Stimulated activated CD4-positive, alpha-beta T cell treated with anti-CD3 and anti-CD28 coated beads, Interleukin-1b, Interleukin-23, amount 100 ng/mL, for 48 hours (primary cell): ENCODE measurements around the gene COPZ1.

Experiments used
- DNase-seq: peaks from one replicate; pipeline ENCODE4 v3.0.0-alpha.2; 2020

COPZ1 gene

DNA sequence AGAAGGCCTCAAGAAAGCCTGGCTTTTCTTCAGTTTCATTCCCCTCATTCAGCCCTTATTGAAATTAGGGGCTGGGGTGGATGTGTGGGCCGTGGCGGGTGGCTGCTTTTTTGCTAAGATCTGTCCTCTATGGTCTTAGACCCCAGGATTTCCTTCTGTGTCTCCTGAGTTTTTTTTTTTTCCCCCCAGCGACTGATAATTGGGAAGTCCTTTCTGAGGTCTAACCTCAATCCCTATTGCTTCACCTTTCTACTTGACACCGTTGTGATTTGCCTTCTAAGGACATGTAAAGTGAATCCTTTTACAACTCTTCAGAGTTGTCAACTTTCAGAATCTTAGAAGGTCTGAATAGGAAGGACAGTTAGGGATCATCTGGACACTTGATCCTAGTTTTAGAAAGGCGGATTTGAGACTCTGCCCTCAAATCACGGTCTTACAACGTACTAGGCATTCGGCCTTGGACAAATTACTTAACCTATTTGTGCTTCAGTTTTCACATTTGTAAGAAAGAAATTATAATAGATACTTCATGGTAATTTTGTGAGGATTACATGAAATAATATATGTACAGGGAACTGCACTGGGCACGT is 34.9 kb downstream of the COPZ1 start:
- no peak for DNase-seq

DNA sequence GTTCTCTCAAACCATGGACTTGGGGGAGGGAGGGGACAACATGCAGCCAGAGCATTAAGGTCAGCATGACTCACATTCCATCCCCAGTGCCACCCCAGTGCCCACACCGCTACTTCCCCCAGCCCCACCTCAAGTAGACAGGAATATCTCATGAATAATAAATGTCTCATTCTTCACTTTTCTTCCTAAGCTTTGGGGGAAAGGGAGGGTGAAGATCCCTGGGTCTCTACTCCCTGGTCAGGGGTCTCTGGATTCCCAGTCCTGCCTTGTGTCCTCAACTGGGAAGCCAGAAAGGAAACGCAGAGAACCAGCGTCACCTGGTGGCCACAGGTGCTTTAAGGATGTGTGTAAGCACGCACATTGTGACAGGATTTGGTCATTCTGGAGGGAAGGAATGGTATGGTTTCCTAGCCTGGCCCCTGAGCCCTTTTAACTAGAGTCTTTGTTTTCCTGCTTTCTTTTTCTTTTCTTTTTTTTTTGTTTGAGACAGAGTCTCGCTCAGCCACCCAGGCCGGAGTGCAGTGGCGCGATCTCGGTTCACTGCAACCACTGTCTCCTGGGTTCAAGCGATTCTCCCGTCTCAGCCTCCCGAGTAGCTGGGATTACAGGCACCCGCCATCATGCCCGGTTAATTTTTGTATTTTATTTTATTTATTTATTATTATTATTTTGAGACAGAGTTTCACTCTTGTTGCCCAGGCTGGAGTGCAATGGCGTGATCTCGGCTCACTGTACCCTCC is 36.0 kb downstream of the COPZ1 start:
- peak; percentile 43 for DNase-seq

DNA sequence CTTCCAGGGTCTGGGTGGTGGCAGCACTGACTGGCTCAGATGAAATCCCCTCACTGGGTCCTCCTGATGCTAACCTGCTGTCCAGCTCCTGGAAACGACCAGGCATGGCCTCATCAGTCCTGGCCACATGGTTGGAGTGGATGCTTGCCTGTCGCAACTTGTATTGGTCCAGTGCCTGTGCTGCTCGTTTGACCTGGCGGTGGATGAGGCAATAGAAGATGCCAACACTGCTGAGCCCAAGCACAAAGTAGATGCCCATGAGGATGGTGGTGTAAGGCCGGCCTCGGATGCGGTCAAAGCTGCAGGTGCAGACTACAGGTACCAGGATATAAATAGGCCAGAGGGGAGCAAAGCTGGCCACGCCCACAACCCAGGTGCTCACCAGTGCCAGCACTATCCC is 38.1 kb downstream of the COPZ1 start:
- no peak for DNase-seq

DNA sequence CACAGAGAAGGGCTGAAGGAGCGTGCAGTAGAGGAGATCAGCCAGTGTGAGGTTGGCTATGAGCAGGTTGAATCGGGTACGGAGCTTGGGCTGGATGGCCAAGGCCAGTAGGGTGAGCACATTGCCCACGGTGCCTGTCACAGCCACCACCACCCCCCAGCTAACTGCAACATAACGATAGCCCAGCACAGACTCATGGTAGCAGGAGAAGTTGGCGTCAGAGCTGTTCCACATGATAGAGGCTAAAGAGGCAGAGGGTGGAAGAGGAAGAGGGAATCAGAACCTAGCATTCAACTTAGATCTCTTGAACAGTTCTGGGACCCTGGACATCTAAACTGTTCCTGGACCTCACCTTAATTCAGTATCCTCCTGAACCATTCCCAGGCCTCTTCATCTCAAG is 38.7 kb downstream of the COPZ1 start:
- no peak for DNase-seq

DNA sequence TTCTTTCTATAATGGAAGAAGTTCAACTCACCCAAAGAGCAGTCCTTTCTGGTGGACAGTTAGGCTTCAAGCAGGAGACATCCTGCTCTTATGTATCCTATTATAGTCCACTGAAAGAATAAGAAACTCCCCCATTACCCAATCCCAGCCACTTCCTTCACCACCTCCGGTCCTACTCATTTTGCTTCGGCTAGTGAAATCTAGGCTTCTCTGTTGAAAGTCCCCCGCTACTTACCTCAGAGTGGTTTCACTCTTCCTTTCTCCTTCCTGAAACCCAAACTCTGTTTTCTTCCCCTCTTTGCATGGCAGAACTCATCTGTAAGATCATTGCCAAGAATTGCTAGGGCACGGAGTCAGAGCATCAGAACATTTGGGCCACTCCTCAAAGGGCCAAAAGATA is 39.5 kb downstream of the COPZ1 start, which contains the start of gene GPR84:
TSS of gene GPR84 (minus strand) at position 74 of the 400 bp plus-strand sequence. CDS start 635 bp downstream, outside the sequence.
- peak; percentile 34 for DNase-seq

DNA sequence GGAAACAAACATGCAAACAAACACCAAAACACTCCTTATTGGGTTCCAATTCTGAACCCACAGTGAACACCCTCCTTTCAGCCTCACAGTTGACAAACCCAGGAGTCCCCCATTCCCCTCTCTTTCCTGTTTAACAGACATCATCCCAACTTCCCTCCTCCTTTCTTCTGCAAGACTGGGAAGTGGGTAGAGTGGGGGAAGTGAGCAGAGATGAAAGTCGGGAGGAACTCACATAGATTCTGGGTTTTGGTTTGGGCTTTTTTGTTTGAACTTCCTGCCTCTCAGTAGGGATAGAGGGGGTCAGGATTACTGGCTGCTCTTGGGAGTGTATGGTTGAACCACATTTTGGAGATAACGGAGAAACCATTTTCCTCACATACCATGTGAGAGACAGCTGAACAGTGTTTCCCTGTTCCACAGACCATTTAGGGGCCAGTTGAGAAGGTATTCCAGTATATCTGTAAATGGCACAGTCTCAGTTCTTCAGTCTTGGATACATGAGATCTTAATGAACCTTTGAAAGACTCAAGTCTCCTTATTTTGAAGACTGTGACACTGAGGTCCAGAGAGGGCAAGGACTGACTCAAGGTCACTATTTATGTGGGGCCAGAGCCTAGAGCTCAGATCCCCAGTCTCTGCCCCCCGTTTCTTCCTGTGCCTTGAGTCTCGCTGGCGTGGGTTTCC is 43.2 kb downstream of the COPZ1 start:
- no peak for DNase-seq

DNA sequence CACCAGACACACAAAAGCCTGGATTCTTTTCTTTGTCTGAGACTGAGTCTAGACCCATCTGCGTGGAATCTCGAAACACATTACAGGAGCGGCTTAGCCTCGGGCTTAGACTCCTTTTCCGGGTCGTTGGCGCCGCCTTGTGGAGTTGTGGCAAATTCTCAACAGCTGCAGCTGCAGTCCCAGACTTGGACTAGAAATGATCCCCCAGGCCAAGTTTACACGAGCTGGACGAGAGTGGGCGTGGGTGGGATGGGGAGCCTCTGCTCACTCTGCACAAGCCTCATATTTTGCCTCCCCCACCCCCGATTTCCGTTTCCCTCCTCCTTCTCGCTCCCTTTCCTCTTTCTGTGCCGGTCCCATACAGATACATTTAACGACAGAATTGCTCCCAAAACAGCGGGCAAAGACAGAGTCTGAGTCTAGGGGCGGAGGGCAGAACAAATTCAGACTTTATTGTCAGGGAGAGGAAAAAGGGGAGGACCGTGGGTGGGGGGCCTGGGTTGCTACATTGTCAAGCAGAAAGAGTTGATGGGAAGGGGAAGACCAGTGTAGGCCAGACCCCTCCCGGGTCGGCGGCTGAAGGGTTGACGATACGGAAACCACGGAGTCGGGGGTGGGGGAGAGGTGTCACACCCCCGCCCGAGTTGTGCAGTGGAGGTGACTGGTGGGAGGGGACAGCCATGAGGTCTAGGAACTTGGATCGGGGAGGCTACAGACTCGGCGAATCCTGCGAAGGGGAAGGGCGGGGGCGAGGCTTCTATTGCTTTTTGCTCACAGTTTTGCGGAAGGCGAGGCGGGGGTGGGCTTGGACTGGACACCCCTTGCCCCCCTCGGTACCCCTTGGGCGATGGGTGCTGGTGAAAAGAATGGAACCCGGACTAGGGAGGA is 44.0 kb downstream of the COPZ1 start:
- peak; percentile 87 for DNase-seq

DNA sequence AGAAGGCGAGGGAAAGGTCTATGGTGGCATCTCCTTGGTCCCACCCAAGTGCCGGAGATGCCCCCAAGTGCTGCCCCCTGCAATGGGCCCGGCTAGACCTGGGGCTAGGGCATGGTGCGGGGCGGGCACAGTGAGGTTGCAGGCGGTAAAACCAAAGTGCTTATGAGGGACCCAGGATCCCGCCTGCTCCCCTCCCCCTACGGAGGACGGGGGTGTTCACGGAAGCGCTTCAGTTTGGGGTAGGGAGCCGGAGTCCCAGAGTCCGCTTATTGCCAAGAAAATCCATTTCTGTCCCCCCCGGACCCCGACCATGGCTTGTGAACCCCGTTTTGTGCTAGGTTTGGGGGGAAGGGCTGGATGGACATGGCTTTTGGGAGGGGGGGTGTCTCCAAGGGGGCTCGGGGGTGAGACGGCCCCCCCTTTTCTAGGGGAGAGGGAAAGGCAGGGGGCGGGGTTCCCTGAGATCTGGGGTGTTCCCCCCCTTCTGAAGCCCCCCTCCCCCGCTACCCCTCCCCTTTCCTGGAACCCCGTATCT is 44.7 kb downstream of the COPZ1 start:
- no peak for DNase-seq

DNA sequence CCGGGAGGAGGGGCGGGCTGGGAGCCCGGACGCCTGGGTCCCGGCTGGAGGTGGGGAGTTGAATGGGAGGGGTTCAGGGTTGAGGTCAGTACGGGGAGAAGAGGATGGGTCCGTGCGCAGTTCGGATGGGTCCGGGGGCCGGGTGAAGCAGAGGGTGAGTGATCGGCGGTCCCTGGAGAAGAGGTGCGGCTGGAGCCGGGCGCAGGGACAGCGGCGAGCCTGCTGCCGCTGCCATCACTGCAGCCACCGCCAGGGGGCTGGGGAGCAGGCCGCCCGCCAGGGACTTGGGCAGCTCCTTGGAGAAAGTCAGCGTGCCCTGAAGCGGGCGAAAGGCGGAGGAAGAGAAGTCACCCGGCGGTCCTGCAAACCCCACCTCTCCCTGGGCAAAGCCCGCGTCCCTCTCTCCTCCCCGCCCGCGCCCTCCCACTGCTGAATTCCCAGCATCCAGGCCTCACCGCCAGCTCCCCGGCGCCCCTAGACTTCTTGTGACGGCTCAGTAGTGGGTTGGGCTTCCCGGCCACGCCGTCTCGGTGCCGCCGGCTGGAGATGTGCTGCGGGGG is 45.3 kb downstream of the COPZ1 start:
- peak; percentile 11 for DNase-seq

DNA sequence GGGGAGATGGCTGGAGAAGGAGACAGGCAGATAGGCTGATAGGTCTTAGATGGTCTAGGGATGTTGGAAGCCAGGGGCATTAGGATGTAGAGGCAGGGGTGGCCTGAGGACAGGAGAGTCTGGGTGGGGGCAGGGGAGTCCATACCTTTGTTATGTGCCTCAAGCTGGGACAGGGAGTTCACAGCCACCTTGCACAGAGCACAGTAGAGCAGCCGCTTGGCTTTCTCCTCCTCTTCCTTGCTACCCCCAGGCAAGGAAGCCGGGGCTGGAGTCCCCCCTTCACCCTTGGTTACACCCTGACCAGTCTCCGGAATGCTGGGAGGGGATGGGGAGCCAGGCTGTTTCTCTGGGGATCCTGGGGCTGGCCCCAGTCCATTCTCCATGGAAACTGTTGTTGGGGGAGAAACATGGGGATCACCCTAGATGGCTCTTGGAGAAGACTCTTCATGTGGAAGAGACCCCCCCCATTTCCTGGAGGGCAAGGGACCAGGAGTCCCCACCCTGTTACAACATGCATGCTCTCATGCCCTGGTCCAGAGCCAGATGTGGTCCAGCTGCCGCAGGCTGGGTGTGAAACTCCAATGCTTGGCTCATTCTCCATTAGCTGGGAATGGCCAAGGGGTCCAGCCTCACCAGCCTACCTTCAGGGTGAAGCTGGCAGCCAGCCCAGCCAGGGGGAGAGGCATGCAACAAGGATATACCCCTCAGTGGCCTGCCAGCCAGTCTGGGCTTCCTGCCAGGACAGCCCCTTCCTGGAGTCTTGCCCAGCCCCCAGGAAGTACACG is 46.6 kb downstream of the COPZ1 start:
- DNase-seq = no peak

DNA sequence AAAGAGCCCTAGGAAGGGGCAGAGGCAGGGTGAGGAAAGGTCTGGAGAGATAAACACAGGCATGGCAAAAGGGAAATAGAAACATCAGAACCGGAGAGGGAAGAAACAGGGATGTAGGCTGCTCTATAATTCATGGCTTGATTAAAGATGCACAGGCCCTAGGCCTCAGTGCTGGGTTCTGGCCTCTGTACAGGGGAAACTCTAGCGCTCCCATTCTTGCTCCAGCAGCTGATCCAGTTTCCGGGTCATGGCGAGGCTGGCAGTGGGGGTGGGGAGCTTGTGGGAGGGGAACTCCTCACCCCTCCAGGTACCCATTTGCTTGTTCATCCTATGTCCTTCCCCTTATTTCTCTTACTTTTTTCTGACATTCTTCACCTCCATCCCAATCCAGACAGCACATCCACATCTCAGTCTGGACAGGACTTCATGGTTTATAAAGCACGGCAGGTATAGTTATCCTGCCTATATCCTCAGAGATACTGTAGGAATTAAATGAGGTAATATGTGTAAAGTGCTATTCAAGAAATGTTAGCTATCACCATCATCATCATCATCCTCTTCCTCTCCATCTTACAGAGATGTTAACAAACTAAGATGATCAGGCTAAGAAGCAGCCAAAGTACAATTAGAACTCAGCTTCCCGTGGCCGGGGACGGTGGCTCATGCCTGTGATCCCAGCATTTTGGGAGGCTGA is 47.3 kb downstream of the COPZ1 start:
- no peak for DNase-seq

DNA sequence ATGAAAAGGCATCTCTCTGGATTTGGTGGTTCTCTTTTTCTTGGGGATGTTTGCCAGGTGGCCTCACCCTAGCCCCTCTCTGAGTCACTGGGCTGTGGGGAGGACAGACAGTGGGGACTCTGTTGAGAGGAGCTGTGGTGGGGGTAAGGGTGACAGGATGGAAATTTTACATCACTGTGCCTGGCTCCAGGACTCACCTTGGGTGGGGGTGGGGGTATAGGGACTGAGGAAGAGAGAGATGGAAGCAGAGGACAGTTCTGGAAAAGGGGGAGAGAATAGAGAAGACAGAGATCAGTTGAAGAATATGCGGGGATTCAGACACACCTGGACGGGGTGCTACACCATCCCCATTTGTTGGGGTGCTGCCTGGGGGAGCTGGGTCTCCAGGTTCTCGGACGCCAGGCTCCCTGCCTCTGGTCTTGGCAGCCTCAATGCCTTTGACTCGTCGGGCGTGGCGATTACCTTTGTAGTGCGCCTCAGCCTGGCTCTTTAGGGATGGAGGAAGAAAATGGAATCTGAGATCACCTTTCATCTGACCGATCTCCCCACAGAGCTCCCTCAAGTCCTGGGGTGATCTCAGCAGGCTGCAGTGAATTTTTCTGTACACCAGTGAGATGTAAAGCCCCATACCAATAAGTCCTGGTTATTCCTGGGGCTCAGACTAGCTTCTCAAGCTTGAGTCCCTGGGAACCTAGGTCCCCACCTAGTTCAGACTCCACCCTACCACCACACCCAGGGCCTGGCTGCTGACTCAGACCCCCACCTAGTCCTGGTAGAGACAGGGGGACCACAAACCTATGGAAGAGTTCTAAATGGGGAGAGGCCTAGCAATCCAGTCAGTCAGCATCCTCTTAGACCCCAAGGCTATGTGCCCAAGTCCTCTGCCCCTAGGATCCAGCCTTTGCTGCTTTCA is 49.0 kb downstream of the COPZ1 start:
- DNase-seq = peak; percentile 17

DNA sequence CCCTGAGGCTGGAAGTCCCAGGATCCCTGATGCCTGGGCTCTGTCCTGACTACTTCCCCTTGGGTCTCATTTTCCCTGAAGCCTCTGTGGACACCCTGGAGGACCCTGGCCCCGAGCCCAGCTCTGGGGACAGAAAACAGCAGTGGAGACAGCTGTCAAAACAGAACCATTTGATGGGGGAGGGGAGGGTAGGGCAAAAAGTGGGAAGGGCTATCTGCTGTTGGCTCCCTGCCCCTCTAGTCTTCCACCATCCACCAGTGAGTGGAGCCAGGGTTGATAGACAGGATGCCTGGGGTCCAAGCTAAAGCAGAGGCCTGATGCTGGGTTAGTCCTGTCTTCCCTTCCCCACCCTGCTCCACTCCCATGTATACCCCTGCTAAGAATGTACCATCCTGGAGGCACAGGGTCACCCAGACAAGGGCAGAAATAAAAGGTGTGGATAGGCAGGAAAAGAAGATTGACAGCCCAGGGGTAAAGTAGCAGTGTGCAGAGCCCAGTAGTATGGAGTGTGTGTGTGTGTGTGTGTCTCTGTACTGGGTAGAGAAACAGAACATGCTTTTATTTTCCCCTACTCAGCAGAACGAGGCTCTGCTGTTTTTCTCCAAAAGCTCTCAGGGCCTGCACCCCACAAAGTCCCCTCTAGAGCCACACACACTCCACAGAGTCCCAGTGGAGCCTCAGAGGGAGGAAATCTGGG is 49.8 kb downstream of the COPZ1 start:
- no peak for DNase-seq

DNA sequence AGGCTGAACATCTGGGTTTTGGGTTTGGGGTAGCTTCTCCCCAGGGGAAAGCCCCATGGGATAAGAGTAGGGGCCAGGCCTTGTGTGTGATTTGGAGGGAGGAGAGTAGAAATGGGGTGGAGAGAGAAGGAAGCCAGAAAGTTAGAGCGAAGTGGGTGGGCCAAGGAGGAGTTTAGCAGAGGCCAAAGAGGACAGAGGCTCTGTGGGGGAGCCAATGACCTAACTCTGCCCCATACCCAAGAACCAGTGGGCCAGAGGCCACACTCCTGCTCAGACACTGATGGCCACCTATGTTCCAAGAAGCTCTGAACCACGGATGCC is 50.3 kb downstream of the COPZ1 start:
- no peak for DNase-seq

DNA sequence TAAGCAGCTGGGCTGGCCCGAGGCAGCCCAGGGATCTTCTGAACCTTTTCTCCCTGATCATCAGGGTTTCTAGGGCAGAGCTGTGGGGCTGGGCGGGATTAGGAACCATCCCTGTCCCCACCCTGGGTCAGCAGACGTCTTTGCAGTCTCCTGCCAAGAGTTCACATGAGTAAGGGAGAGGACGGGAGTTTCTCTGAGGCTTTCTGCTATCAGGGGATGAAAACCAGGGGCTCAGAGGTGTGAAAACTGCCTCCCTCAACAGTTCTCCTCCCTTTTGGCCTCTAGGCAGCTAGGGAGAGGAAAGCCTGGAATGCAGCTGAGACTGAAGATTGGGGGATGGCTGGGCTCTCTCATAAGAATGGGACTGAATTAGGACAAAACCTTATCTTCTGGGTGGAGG is 51.7 kb downstream of the COPZ1 start:
- no peak for DNase-seq

DNA sequence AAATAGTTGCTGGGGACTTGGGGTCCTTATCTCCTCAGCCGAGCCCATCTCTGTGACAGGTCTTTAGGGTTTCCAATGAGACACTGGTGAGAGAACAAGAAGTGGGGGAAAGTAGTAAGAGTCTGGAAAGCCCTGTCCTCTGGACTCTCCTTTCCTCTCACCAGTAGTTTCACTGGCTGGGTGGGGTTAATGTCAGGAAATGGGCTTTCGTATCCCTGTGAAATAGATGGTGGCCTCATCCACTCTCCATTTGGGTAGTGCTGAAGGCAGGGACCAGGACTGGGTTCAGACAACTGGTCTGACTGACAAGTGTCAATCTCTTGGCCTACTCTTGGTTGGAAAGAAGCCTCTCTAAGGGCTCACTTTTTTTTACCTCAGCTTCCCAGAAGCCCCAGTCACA is 52.1 kb downstream of the COPZ1 start:
- no peak for DNase-seq

DNA sequence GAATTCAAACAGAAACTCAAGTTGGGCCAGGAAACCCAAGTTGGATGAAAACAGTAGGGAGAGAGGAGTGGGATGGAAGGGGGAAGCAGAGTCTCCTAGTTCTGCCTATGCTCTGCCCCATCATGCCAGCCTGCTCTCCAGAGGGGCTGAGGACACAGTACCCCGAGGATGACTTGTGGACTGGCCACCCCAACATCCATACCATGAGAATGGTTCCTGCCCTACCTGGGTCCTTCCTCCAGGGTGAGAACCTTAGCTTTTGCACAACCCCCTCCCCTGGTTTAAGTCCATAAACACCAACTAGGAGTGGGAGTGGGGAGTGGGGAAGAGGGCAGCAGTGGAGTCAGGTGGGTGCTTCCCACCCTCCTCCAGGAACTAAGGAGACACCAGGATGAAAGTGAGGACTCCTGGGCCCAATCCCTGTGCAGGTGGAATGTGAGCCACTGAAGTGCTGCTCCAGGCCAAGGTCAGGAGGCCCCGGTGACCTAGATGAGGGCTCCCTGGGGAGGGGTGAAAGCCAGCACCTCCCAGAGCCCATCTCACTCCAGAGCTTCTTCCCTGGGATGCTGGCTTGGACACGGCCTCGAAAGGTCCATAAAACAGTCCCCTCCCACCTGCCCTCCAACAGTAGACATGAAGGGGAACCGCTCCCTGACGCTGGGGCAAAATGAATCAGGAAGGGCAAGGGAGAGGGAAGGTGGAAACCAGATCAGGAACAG is 53.0 kb downstream of the COPZ1 start:
- DNase-seq = no peak

DNA sequence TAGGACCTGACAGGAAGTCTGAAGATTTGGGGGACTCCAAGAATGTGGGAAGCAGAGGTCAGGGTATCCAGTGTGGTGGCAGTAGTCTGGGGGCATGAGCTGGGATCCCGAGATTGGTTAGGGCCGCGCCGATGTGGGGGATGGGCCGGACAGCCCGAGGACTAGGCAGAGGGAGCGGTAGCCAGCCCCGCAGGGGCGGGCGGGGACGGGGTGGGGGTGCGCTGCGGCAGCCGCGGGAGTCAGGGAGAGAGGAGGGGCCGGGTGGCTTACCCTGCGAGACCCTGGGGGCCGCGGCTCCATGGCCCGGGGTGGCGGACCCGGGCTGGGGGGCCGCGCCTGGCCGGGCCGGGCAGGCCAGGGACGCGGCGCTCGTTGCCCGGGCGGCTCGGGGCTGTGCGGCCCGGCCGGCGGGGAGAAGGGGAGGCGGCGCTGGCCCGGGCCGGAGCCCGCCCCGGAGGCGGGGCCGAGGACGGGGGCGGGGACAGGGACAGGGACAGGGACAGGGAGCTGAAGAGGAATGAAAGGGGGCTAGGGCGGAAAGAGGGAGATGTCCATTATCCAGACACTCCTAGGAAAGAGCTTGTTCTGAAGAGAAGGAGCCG is 54.0 kb downstream of the COPZ1 start:
- no peak for DNase-seq
